GM19455 (cell line): ENCODE measurements around the gene MINDY3.
"Not testable (repeated sequence)": the region's sequence is repeated elsewhere in the genome, so short reads cannot be mapped to it uniquely, and the experiment has no call there.

Experiments
- ATAC-seq: cut with Tn5 transposase; IDR thresholded peaks from one replicate; pipeline ENCODE4 v1.9.1; 2021; ENCODE audit not compliant: unreplicated experiment

Gene MINDY3

DNA sequence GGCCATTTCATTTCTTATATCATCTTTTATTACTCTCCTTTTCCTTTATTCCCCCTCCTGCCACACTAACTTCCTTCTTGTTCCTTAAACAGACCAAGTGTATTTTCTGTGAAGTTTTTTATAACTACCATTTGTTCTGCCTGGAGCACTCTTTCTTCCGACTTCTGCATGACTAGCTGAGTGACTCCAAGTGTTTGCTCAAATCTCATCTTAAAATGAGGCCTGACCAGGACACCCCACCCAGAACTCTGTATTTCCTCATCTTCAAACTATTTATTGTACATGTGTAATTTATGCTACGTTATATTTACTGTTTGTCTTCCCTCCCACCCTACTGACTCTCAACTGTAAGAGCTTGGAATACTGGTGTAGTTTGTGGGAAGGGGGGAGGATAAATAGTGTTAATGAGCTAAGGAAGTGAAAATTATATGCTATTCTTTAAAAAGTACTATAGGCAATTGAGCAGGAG is 3.2 kb downstream of the MINDY3 start:
- no peak for ATAC-seq

DNA sequence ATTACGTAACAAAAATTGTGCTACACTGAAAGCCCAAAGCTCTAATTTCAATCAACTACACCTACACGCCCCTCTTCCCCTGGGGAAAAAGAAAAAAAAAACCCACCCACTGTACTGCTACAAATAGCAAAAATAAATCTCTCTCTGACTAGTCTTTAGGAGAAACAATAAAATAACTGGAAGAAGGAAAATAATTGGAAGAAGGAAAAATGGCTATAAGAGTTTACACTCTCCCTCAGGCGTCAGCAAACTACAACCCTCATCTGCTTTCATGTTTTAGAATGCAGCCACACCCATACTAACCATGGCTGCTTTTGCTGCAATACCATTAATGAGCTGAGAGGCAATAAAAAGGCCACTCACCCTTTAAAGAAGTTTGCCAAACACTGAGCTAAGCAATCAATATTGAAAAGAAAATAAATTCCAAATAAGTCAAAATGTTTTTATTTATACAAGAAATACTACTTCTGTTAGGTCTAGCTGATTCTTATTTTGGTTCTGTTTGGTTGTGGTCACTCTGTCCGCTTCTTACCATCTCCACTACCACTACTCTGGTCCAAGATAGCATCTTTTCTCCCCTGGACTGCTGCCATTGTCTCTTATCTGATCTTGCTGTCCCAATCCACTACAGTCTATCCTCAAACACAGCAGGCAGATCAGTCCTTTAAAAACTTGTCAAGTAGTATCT is 3.8 kb downstream of the MINDY3 start:
- no peak for ATAC-seq

DNA sequence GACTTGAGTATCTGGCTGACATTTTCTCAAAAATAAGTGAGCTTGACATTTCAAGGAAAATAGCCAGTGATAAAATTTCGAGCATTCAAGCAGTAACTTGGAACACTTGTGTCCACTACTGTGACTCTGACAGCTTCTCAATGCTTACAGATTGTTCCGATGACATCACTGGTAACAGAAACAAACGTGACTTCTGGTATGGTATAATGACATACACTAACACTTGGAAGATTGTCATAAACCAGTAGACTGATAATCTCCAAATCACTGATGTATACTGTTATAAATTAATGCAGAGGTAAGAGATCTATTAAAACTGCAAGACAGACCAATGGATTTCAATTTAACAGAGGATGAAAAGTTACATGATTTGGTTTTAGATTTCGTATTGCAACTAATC is 6.5 kb downstream of the MINDY3 start:
- ATAC-seq, result no peak

DNA sequence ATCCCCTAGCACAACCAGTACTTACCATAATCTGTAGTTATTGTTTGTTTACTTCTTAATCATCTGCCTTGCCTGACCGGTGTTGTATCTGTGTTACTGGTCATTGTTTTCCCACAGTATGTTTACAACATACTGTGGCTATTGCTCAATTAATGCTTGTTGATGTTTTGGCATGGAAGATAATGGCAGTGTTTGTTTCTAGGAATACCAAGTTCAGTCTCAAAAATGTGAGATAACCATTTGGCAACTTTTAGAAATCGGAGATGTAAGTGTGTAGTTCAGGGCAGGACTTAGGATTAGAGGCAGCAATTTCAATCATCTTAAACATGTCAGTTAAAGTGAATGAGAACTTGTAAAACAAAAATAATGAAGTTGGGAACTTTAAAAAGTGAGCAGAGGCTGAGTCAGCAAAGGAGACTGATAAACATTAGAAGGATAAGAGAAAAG is 8.2 kb downstream of the MINDY3 start:
- no peak for ATAC-seq

DNA sequence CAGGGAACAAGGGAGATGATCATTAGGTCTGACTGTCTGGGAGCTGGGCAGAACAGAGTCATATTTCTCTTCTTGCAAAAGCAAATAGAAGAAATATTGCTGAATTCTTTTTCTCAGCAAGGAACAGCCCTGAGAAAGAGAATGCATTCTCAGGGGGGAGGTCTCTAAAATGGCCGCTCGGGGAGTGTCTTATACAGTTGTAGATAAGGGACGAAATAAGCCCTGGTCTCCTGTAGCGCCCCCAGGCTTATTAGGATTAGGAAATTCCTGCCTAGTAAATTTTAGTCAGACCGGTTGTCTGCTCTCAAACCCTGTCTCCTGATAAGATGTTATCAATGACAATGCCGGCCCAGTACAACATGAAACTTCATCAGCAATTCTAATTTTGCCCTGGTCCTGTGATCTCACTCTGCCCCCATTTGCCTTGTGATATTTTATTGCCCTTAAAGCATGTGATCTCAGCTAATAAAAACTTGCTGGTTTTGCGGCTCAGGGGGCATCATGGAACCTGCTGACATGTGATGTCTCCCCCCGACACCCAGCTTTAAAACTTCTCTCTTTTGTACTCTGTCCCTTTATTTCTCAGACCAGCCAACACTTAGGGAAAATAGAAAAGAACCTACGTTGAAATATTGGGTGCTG is 9.8 kb downstream of the MINDY3 start:
- not testable (repeated sequence) for ATAC-seq

DNA sequence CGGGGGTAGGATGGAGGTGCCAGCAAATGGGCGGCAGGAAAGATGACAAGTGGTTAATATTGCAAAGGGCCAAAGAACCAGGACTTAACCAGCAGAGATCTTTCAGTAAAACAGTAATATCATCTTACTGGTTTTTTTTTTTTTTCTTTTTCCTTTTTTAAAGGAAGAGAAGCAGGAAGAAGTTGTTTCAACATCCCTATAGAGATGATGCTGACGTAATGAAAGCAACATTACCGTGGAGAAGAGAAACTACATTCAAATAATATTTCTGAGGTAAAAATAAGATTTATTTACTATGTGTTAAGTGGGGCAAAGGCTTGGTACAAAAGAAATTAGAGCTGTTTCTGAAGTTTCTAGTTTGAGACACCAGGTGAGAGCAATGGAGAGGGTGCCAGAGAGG is 11.0 kb downstream of the MINDY3 start:
- no peak for ATAC-seq

DNA sequence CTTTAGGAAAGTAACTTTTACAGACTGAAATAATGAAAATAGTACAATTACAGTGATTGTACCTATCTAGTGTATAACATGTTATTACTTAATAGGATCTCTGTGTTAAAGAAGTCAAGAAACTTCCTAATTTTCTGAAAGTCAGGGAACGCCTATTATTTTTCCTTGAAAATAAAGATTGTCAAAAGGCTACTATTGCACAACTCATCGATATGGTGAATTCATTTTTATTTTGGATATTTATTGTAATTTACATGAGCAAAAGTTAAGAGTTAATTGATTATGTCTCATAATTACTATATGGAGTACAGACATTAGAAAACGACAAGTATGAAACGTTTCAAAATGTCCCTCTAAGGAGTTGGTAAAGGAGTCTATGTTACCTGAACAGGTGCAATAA is 12.8 kb downstream of the MINDY3 start:
- no peak for ATAC-seq

DNA sequence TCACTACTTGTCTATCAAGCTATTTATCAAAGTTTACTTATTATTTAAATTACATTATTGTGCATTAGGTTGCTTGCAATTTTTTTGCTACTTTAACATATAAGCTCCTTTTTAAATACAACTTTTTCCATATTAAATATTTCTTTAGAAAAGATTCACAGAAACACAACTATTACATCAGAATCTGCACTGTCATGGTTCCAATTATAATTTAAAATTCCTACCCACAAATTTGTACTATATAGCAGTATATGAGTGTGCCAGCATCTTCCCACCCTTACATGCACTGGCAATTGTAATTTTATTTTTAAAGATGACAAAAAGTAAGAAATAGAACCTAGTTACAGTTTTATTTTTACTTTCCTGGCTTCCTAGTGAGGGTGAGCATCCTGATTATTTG is 15.8 kb downstream of the MINDY3 start:
- ATAC-seq, result no peak

DNA sequence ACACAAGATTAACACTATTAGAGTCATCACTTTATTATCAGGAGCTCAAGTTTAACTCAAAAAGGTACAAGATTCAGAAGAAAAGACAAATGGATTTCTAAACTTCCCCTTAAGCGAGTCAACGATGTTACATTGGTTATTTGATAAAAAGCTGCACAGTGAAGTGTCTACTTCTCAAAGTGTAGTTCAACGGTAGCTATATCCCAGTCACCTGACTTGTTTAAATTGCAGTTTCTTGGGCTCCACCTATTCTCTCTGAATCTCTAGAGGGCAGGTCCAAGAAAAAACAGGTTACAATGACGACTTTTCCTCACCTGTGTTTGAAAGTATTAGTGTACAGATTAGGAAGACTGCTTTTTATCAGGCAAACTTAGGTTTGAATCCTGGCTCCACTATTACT is 16.6 kb downstream of the MINDY3 start:
- ATAC-seq, result no peak

DNA sequence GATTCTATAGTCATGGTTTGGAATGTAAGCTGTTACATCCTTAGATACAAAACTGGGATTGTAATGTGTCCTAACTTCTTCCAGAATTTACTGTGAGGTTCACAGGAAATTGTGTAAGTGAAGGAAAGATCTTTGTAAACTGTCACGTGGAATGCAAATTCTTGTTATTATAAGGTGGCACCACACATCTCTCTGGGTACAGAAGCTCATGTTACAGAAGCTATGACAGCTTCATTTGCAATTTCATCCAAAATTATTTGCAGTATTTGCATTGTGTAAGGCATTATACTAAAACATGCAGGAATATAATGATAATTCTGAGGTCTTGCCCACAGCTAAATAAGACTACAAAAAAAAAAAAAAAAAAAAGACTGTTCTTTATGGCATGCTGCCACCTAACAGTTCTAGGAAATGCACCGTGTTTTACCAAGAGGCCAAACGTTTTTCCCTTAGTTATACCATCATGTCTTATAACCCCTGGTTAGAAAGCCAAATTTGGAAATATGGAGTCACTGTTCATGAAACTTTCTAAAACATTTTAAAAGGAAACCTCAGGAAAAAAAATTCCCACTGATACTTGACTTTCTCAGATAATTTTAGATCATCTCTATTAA is 17.6 kb downstream of the MINDY3 start:
- no peak for ATAC-seq

DNA sequence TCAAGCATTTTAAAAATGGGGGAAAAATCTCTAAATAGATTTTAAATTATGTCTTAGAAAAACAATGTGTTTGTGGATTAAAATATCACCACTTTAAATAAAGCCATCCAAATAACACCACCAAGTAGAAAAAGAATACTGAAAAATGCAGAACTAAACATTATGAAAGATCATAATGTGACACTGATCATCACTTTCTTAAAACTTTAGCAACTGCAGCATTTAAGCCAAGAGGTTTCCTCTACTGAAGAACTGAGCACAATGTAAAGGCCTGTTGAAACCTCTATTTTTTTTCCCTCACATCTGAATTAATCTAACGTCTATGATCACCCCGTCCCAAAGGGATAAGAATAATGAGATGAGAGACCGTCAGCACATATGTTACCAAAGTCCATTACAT is 18.6 kb downstream of the MINDY3 start:
- no peak for ATAC-seq

DNA sequence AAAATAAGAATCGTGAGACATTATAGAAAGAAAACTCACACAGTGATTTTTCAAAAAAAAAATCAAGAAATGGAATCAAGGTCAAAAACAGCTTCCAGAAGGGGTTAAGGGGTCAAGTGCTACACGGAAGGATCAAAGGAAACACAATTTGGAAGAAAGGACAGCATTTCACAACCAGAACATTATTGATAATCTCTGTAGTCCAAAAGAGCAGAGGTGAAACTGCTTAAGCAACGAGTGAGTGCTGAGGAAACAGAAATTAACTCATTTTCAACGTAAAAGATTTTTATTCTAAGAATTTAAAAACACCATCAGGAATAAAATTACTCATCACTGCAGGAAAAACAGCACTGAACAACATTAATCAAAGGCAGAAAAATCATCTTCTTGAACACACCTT is 23.5 kb downstream of the MINDY3 start:
- no peak for ATAC-seq

DNA sequence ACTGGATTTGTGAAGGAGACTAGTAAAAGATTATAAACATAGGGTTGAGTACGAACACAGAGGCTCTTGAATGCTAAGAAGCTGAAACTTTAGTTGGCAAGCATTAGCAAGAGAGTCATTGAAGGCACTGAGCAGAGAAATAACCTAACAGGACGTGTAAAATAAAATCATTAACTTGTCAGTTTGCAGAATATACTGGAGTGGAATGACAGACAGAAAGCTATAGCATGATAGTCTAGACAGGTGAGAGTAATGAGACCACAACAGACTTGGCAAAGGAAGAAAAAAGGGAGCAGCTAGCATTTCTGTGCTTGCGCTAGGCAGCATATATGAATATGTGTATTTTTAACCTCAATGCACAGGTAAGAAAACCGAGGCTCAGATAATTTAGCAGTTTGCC is 30.8 kb downstream of the MINDY3 start:
- no peak for ATAC-seq

DNA sequence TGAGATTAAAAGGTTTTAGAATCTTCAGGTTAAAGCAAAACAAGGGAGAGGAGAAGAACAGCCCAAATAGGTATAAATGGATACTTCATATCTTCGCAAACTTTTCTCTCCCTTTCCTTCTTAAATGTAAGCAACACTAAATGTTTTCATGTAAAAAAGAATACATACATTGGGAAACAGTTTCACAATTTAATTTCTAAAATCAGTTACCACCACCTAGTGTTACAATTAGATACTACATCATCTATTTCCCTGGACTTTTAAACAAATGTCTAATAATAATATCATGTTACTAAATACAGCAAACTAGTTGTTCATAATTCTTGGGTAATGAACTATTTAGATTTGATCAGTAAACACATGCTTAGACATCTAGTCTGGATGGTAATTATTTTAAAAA is 35.8 kb downstream of the MINDY3 start:
- no peak for ATAC-seq

DNA sequence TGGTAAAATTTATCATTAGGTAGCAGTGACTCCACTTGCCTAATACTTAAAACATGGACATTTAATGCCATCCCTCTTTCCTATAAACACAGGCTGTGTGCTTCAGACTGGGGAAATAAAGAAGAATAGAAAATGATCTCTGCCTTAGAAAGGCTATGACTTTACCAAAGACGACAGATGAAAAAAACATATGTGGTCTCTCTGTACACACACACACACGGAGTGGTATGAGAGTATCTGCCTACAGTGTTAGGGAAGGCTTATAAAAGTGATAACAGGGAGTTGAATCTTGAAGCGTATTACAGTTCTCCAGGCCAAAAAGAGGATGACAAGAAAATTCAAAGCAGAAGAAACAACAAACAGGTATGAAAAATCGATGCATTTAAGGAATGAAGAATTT is 38.2 kb downstream of the MINDY3 start:
- ATAC-seq, result no peak

DNA sequence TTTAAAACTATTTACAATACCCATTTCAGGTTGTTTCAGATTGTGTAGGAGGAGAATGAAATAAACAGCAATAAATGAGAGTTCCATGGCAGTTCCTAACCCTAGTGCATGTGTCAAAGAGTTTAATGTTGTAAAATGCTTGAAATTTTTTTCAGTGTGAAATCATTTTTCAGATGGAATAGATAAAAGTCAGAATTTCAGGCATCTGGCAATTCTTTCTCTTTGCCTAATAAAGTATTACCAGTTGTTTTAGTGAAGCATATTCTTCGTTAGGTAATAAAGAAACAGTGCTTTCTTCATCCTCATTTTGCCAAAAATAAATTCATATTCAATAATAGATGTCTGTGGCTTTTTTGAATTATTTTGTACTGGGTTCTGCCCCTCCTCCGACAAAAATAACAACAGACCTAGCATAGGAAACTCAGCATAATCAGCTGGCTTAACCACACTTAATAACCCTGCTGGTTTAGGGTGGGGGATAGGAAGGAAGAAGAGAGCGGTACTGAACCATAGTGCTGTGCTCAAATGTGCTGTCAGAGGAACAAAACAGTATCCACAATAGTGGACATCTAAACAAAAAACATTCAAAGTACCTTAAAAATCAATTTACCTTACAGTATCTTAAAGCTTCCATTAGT is 39.1 kb downstream of the MINDY3 start:
- ATAC-seq, result no peak

DNA sequence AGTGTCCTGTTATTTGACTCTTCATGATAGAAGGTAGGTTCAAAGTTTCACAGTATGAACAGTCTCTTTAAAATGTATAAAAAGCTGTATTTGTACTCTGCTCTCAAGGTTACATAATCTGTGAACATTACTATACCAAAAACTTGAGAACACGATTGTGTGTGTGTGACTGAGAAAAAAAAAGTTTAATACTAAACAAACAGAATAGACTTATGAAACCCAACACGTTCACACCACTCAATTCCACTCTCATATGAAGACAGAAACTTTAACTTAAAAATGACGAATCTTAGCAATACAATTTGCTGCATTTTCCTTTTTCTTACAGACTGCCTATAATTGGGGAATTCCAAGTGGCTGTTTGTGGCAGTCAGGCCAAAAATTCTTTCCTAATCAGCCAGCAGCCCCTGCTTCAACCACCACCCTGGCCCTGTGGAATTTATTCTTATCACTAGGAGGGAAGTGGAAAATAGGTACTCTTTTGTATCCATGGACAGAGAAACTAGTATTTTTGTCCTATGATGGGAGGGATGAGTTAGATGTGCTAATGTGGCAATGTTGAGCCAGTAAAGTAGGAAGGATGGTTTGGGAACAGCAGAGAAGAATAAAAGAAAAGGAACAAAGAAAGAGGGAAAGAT is 42.8 kb downstream of the MINDY3 start:
- no peak for ATAC-seq

DNA sequence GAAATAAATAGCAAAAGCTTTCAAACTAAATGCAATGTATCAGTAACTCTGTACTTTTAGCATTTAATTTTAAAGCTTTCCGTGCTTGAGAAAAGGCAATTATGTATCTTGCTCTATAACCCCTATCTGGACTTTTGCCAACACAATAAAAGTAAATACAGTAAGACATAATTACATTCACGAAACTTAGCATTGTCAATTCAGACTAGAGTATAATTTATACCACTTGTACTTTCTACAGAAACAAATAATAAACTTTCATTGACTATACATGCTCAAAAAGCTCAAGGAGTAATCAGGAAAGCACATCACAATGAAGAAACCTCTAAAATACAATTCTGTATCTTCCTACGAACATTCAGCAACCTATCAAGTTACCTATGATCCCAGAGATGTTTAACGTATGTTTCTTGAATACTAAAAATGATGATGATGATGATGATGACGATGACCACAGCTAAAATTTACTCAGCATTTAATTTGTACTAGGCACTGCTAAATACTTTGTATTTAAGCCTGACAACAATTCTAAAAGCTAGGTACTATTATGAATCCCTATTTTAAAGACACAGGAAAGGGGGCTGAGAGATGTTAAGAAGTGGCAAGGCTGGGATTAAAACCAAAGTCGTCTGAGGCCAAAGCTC is 44.9 kb downstream of the MINDY3 start:
- no peak for ATAC-seq

DNA sequence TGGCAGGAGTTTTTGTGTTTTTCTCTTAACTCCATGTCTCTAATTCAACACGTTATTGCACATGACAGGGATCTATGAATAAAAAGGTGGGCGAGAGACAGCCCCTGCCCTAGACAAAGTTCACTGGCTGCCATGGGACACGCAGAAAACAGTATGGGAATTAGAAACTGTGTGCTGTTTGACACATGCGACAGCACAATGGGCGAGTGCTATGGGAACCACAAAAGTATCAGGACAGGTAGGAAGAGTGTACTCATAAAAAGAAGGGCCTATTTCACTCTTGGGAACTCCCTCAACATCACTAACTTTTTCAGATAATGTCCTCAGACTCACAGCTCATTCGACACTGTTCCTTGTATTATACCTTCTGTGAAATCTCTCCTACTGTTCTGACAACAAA is 45.7 kb downstream of the MINDY3 start:
- no peak for ATAC-seq

DNA sequence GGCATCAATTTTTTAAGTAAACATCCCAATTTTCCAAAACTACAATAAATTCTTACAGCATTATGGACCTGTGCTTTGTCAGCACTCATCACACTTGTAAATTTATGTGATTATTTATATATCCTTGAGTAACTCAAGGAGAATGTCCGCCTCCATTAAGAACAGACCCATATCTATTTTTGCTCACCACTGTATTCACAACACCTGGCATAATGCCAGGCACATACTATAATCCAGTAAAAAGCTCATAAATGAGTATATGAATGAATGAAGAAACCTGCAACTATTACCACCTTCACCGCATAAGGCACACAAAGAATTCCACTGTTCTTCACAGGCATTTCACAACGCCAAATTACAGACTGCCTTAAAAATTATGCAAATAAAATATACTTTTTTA is 46.9 kb downstream of the MINDY3 start:
- no peak for ATAC-seq

DNA sequence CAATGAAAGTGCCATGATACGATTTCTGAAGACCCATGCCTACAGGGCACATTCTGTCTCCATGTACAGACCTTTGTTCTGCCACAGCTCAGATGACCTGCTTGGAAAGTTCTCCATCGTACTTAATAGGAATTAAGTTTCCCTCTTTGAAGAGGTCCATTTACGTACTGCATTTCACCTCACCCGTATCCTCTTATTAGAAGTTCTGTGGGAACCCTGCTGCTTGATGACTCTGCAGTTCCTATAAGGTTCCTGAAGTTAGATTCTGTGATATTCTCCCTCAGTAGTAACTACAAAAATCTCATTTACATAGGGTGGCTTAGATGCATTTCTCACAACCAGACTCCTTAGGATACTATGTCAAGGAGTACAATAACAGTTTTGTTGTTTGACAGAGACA is 50.9 kb downstream of the MINDY3 start:
- ATAC-seq, result no peak
